Femur (tissue), 1 donor: ENCODE measurements around the gene UBALD2.
"Not testable (repeated sequence)": the region's sequence is repeated elsewhere in the genome, so short reads cannot be mapped to it uniquely, and the experiment has no call there.

Source experiments
- DNase-seq: peaks from one replicate; pipeline ENCODE4 v3.0.0-alpha.2; 2017

The UBALD2 gene

DNA sequence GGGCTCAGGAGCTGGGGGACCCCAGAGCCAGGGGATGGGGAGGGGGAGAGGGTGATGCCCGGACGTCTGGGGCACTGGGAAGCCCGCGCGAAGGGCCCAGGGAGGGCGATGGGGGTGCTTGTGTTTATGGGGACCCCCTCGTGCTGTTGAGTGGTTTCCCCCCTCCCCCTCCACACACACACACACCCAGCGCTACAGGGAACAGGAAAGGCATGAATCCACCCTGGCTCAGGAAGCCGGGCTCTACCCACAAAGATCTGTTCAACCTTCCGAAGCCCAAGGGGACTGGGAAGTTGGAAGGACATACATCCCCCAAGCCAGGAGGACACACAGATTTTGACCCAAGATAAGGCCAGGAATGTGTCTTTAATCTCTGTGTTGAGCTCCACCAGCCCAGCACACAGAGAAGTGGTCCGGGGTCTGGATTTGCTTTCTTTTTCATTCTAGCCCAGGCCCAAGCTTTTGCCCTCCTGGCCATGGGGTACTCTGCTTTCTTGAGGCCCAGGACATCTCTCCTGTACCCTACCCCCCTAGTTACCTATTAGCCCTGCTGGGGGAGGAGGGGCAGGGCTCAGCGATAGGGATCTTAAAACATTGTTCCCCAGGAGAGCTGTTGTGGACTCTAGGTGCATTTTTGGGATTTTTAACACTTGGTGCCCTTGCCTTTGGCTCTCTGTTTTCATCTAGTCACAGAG lies 1.2 kb downstream of the UBALD2 start:
- DNase-seq, result peak; percentile 47

DNA sequence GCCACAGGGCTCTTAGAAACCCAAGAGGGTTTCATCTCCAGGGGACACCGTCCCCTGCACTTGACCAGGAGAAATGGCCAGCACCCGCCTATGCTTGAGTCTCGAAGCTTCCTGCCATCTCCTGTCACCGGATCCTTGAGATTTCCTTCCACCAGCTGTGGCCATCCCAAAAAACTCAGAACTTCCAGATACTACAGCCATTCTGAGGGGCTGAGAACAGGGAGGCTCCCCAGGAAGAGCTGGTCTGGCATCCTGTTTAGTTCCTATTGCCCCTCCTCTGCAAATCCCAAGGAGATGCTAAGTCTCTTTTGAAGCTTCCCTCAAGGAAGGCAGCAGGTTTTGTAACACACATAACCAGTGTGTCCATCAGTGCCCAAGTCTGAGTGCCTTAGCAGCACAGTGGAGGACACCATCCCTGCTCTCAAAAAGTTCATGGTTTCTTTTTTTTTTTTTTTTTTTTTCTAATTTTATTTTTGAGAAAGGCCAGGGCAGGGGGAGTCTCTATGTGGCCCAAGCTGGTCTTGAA lies 2.0 kb downstream of the UBALD2 start:
- no peak for DNase-seq

- DNase-seq, result not testable (repeated sequence)
Observed at GRCh38 chr17:76267581-76268001, 2.4 kb downstream of the UBALD2 start.

DNA sequence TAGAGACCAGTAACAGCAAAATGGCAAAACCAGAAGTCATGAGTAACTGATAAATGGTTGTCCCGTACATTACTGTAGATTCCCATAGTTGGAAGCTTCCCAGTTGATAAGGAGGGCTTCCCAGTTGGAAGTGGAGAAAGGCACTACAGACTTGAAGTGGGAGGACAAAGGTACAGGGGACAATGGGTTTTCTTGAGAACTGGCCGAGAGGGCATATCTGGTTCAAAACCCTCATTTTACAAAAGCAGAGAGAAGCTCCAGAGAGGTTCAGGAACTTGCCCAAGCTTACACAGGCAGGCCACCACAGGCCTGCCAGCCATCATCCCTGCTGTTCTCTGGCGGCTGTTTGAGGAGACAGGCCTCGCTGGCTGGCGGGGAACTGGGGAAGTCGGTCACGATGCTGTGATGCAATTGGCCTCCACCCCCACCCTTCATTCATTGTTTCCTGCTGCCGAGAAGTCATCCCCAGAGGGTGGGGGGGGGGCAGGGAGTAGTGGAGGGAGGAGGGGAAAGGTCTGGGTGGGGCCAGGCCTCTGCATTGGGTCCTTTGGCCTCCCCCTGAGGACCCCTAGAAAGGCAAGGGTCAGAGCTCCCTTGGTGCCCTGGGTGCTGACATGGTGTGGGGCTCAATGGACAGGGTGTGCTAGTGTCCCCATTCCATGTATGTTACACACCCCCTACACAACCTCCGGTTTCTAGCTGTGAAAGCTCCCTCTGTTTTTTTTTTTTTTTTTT lies 3.0 kb downstream of the UBALD2 start:
- peak; percentile 78 for DNase-seq

- DNase-seq, result no peak
Observed at GRCh38 chr17:76268991-76269981, 4.1 kb downstream of the UBALD2 start.

DNA sequence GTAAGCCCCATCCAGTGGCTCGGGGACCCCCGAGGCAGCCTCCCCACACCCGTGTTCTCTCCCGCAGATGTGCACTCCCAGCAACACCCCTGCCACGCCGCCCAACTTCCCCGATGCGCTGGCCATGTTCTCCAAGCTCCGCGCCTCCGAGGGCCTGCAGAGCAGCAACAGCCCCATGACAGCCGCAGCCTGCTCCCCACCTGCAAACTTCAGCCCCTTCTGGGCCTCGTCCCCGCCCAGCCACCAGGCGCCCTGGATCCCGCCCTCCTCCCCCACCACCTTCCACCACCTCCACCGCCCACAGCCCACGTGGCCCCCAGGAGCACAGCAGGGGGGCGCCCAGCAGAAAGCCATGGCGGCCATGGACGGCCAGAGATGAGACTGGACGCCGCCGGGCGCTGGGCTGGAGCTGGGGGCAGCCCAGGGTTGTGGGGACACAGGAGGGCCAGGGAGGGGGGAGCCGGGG lies 5.0 kb downstream of the UBALD2 start:
- no peak for DNase-seq

DNA sequence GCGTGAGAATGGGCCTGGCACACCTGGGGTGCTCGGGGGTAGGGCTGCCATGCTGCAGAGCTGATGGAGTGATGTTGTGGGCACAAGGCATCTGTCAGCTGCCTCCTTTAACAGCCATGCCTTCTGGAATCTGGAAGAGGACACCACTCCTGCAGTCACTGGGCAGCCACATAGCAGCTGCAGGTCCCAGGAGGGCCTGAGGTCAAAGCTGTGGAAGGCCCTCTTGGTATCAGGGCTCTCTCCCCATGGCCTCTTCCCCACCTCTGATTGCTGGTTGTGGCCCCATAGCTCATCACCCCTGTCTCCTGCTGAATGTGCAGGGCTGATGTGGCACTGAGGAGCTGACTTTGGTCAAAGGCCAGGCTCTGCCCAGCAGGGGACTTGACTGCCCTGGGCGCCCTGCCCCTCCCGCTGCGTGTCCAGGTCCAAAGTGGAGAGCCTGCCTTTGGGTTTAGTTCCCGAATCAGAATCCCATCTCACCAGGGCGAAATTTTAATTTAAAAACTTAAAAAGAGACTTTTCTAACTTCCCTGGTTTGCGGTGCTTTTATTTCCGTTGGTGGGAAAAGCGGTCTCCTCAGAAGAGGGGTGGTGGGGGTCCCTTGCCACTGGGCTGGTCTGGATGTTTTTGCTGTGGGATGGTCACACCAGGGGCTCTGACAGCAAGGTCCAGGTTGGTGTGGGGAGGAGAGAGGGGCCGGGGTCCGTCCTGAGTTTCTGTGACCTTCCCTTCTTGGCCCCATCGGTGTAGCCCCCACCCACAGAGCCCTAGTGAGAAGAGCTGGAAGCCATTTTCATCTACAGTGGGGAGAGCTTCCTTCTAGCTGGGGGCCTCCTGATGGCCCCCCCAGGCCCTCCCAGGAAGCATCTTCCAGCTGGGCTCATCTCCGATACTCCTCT lies 5.9 kb downstream of the UBALD2 start:
- no peak for DNase-seq

- peak; percentile 64 for DNase-seq
Observed at GRCh38 chr17:76271669-76272540, 6.8 kb downstream of the UBALD2 start.

GRCh38 chr17:76272541-76273444 lies 7.6 kb downstream of the UBALD2 start:
- no peak for DNase-seq

GRCh38 chr17:76273445-76274111 lies 8.4 kb downstream of the UBALD2 start:
- no peak for DNase-seq

DNA sequence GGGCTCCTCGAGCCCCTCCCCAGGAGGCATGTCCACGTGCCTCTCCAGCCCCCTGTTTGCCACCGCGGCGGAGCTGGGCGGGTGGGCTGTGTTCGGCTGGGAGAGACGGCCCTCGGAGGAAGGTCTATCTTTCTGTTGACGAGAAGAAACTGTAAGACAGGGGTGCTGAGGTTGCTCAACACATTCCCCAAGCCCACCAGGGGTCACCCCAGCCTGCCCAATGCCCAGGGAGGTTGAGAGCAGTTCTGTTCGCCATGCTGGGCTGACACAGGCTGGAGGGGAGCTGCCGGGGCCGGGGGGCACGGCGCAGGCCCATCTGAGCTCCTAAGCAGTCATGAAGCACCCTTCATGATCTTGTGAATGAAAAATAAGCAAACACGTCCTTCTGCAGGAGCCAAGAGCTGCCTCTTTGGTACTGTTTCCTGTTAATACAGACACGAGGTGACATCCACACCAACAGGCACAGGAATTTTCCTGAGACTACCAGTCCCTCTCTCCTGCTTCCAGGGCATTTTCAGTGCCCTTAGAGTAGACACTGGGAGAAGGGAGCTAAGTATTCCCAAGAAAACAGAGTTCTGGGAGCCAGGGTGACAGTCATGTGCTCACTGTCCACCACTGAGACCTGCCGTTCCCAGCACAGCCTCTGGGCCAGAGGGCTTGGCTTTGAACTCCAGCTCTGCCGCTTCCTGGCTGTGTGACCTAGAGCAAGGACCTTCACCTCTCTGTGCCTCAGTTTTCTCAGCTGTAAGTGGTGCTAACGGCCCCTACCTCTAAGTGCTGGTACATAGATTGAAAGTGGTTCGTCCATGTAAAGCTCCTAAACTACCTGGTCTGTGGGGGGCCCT lies 9.2 kb downstream of the UBALD2 start:
- no peak for DNase-seq

DNA sequence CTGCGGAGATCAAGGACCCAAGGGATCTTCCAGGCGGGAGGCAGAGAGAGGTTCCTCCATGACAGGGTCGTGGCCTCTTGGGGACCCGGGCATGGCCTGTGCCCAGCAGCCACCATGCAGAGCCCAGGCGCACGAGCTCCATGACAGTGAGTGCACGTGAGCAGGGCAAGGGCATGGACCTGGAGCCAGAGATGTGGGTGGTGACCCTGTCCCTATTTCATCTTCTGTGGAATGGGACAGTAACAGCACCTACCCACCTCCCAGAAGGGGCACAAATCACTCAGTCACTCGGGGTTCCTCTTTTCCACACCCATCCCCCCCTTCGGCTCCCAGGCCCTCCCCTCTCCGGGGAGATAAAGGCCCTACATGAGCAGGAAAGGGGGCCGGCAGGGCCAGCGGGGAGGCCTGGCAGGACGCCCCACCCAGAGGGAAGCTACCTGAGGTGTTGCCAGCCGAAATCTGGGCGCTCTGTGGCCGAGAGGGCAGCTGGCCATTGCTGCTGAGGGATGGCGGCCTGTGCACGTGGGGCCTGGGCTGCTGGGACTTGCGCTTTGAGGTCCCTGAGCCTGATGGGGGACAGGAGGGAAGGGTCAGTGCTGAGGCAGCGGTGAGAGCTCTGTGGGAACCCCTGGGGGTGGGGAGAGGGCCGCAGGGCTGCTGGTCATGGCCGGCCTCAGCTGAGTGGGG lies 10.4 kb downstream of the UBALD2 start:
- DNase-seq, result no peak

DNA sequence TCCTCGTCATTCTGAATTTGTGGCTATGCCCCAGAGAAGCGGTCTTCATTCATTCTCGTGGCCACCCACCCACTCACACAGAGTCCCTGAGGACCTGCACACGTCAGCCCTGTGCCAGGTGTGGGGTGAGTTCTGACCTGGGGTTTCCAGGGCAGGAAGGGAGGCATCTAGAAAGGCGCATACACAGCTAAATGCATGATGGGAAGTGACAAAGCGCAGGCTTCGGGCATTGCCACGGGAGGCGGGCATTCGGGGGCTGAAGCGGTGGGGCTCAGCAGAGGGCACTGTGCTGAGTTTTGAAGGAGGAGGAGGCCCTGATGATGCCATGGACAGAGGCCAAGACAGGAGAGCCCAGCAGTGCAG lies 10.9 kb downstream of the UBALD2 start:
- DNase-seq, result no peak

- DNase-seq, result no peak
Observed at GRCh38 chr17:76276461-76277299, 11.5 kb downstream of the UBALD2 start.

DNA sequence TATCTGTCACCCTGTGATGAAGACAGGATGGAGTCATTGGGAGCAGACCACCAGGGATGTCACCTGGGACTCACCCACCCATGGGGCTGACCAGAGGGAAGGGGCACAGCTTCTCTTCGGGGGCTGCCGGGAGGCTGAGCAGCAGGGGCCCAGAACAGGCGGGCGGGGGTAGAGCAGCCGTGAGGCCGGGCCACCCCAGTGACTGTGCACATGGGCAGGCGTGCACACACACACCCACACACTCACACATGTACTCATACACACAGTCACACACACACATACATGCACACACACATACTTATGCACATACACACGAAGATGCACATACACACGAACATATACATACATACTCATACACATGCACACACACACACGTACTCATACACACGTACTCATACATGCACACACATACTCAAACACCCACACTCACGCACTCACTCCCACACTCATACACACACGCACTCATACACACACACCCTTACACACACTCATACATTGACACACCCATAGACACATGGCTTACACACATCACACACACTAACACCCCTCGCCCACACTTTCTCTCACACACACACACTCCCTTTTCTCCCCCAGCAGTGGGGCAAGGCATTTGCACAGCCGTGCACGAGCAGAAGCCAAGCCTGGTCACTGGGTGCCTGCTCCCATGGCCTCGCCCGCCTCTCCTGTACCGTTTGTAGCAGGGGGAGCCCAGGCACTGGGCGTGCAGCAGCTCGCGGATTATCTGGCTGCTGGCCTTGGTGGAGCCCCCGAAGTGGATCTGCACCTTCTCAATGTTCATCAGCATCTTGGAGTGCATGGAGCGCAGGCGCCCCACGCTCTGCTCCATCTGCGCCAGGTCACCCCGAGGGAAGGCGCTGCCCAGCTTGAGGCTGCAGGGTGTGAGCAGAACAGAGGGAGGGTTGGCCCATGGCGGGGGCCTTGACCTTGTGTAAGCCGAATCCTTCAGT lies 12.4 kb downstream of the UBALD2 start:
- DNase-seq, result no peak
